ACC112 (cell line): ENCODE measurements around the gene MTARC1.

ENCODE experiments used
- H2AFZ ChIP-seq: fragments of 200-600 bp; sonication (generic); one replicate; pipeline ENCODE4 v1.6.0; 2017; ENCODE audit warnings: antibody characterized with exemption, low read length; ENCODE audit not compliant: unreplicated experiment
- H3K27ac ChIP-seq: fragments of 200-600 bp; sonication (generic); 2 replicates; pipeline ENCODE4 v1.5.1; 2014; ENCODE audit warnings: low read depth, mild to moderate bottlenecking, antibody characterized with exemption, low read length, moderate library complexity
- H3K27me3 ChIP-seq: fragments of 200-600 bp; sonication (generic); 2 replicates; pipeline ENCODE4 v1.6.1; 2014; ENCODE audit warnings: mild to moderate bottlenecking, antibody characterized with exemption, low read length, moderate library complexity, mixed read lengths; ENCODE audit not compliant: insufficient read depth
- H3K36me3 ChIP-seq: fragments of 200-600 bp; sonication (generic); 2 replicates; pipeline ENCODE4 v1.6.1; 2016; ENCODE audit warnings: mild to moderate bottlenecking, antibody characterized with exemption, low read length, moderate library complexity, mixed read lengths; ENCODE audit not compliant: insufficient read depth
- H3K4me1 ChIP-seq: fragments of 200-600 bp; sonication (generic); one replicate; pipeline ENCODE4 v1.6.1; 2016; ENCODE audit warnings: low read length, mixed read lengths; ENCODE audit not compliant: insufficient read depth, unreplicated experiment, control insufficient read depth
- H3K4me3 ChIP-seq: fragments of 200-600 bp; sonication (generic); 2 replicates; pipeline ENCODE4 v1.5.1; 2014; ENCODE audit warnings: mild to moderate bottlenecking, low read depth, low read length
- H3K79me2 ChIP-seq: fragments of 200-600 bp; sonication (generic); one replicate; pipeline ENCODE4 v1.6.0; 2016; ENCODE audit warnings: low read length; ENCODE audit not compliant: control insufficient read depth, unreplicated experiment, insufficient read depth

Gene MTARC1

GRCh38 chr1:220833436-220833835 is 46.7 kb downstream of the MTARC1 start:
- Histone ChIP-seq H3K27me3 (0 out of 2 replicates have a peak, but pooled peaks cover 4% of the 10 kb centered on the region), H3K79me2 (no peaks in the 10 kb centered on the region), H3K4me1 (no peaks in the 10 kb centered on the region), H2AFZ (no peak overlapping the region), H3K27ac (no peak overlapping the region), H3K4me3 (no peak overlapping the region), H3K36me3 (no peaks in the 10 kb centered on the region)

GRCh38 chr1:220834155-220834870 is 47.6 kb downstream of the MTARC1 start:
- no peaks in the 10 kb centered on the region for H3K36me3 ChIP-seq

More at GRCh38 chr1:220834155-220834870, 47.6 kb downstream of the MTARC1 start:
- no peak overlapping the region for H2AFZ ChIP-seq
- no peak overlapping the region for H3K27ac ChIP-seq
- no peak overlapping the region for H3K4me3 ChIP-seq
- no peaks in the 10 kb centered on the region for H3K27me3 ChIP-seq
- no peaks in the 10 kb centered on the region for H3K79me2 ChIP-seq
- no peaks in the 10 kb centered on the region for H3K4me1 ChIP-seq
